SU-DHL-6 (cell line): ENCODE data around the gene UVSSA.

ENCODE experiments used
- CTCF ChIP-seq: fragments of 200-600 bp; sonication (generic); IDR thresholded peaks from one replicate; pipeline ENCODE4 v1.5.1; 2017; ENCODE audit warnings: antibody characterized with exemption, mild to moderate bottlenecking, low read length, moderate library complexity; ENCODE audit not compliant: insufficient read depth, poor library complexity, severe bottlenecking
- EZH2phosphoT487 ChIP-seq: fragments of 200-600 bp; sonication (generic), shearing (Covaris generic); conservative IDR thresholded peaks from 2 replicates; pipeline ENCODE4 v1.6.1; 2018; ENCODE audit warnings: mild to moderate bottlenecking, antibody characterized with exemption, low read length, moderate library complexity, mixed read lengths

- no peak for TF ChIP-seq CTCF
- TF ChIP-seq EZH2phosphoT487, result no peak
Measured at GRCh38 chr4:1406981-1407656, 60.1 kb downstream of the UVSSA start.
